NCI-H2107 (cell line): ENCODE measurements around the gene DNASE2B.
"Not testable (repeated sequence)": the region's sequence is repeated elsewhere in the genome, so short reads cannot be mapped to it uniquely, and the experiment has no call there.

Experiments used
- DNase-seq: peaks from one replicate; lab custom pipeline; 2025; lab: John Stamatoyannopoulos, UW

DNASE2B gene

DNA sequence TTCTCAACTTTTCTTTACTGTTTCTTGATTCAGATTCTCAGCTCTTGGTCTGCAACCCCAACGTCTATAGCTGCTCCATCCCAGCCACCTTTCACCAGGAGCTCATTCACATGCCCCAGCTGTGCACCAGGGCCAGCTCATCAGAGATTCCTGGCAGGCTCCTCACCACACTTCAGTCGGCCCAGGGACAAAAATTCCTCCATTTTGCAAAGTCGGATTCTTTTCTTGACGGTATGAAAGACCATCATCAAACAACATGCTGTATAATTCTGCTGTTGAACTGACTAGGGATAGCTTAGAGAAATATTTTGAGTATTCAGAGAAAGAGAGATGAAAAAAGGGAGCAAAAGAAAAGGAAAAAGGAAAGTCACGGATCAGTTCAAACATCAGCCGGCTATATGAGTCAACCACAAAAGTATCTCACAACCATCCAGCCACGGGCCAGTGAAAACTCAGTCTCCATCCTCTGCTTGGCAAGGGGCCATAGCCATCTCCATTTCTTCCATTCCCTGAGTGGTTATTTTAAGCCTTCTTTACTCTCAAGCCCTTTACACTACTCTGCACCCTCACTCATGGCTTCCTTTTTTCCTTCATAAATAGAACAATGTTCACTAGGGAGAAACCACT is 14.1 kb downstream of the DNASE2B start:
- no peak for DNase-seq

DNA sequence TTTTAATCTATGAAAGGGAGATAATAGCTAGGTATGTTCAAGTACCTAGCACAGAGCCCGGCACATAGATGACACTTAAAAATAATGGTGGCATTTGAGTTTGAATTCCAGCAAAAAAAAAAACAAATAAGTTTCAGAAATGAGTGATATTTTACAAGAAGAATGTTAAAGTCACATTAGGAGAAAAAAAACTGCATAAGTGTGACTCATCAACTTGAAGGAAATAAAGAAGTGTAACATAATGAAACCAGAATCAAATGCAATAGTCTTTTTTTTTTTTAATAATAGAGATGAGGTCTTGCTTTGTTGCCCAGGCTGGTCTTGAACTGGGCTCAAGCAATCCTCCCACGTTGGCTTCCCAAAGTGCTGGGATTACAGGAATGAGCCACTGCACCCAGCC is 17.1 kb downstream of the DNASE2B start:
- DNase-seq: no peak

GRCh38 chr1:84422909-84423308 is 24.6 kb downstream of the DNASE2B start:
- DNase-seq: no peak

DNA sequence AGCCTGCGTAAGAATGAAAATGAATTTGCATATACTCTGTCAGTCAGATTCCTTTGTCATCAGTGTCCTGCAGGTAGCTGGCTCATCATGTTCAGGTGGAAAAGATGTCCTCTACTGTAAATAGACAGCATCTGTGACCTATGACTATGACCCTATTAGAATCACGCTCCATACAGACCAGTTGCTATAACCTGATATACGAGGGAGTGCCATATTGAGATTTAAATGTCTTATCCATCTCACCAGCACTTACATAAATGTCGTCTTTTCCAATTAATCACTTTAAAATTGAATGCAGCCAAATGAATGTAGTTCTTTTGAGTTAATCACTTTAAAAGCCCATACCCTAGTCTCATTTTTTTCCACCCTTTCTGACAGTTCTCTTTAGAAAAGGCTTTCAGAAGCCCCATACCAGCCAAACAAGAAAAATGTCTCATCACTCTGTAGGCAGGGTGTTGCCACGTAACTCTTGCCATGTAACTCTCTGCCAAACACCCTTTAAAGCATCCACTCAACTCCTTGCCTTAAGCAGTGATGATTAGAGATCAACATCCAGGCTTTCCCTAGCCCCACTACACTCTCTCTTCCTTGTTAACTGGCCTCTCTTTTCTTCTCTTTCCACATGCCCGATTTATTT is 26.3 kb downstream of the DNASE2B start:
- no peak for DNase-seq

GRCh38 chr1:84425150-84425896 is 27.0 kb downstream of the DNASE2B start:
- DNase-seq: no peak

GRCh38 chr1:84426376-84426775 is 28.1 kb downstream of the DNASE2B start:
- no peak for DNase-seq

GRCh38 chr1:84427250-84428188 is 29.2 kb downstream of the DNASE2B start:
- no peak for DNase-seq

GRCh38 chr1:84428235-84428634 is 30.0 kb downstream of the DNASE2B start:
- DNase-seq: no peak

GRCh38 chr1:84429231-84429630 is 30.9 kb downstream of the DNASE2B start:
- no peak for DNase-seq

DNA sequence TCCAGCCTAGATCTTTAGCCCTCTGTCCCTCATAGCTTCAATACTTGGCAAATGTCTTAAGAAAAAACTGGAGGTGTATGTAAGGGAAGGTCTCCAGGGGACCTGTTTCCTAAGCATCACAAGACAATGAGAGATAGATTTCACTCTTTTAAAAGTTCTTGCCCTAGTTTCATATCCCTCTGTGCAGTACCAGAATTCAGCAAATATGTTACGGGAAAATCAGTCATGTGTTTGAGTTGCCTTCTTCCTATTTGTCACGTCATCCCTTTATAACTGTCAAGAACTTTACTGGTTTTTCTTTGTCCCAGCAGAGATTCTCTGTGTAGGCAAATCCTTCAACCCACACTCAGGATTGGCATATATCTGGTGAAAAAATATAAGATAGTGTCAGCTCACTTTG is 32.3 kb downstream of the DNASE2B start:
- no peak for DNase-seq

- DNase-seq: peak; percentile 71
These were observed 35.2 kb downstream of the DNASE2B start for GRCh38 chr1:84433258-84434080.

GRCh38 chr1:84434081-84434769 is 35.9 kb downstream of the DNASE2B start:
- DNase-seq: no peak

DNA sequence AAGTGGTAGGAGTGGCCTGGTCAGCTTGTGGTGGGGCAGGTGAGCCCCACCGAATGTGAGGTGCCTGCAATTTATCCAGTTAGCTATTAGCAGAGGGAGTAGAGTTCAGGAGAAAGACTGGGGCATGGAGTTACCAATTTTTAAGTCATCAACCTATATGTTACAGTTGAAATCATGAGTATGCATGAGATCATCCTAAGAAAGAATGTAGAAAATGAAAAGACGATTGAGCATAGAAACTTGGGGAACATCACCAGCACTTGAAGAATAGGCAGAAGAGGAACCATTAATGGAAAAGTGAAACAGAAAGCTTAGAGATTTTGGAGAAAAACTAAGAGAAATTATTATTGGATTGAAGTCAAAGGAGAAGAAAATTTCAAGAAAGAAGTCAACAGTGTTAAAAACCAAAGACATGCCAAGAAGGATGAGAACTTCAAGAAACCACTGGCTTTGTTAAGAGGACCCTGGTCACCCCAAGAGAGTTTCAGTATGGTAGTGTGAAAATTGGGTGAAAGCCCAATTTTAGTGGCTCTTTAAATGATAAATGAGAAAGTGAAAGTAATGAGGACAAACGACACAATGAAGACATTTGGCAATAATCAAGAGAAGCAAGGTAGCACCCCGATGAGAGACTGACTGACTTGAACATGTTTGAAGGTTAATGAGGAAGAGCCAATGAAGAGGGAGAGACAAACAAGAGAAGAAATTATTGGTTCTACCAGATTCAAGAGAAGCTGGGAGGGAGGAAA is 36.7 kb downstream of the DNASE2B start:
- no peak for DNase-seq

DNA sequence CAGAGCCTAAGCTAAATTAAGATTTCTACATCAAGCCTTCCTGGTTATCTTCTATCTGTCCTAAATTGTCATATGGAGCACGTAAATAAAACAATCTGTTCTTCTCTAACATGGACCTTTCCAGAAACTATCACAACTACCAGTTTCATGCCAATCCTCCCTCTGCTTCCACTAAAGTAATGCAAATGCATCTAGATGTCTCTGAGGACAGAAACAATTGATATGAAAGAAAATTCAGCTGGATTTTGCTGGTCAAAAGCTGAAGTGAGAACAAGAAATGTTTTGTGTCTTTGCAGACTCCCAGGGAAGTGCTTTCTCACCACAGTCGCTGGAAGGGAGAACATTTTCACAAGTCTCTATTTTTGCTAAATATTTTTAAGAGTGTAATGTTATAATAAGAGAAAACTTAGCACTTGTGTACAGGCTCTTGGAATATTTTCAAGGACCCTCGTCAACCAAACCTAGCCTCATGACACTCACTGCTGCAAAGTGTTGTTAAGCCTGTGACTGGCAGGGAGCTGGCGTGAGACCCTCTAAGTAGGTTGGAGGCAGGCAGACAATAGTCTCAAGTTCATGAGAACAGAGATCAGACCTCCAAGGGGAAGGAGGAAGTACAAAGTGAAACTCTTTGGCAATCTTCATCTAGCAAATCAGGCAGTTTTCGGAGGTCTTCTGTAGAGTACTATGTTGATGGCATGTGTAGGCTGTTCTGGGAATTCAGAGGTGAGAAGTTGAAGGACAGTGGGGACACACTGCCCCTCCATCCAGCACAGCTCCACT is 38.8 kb downstream of the DNASE2B start:
- no peak for DNase-seq

DNA sequence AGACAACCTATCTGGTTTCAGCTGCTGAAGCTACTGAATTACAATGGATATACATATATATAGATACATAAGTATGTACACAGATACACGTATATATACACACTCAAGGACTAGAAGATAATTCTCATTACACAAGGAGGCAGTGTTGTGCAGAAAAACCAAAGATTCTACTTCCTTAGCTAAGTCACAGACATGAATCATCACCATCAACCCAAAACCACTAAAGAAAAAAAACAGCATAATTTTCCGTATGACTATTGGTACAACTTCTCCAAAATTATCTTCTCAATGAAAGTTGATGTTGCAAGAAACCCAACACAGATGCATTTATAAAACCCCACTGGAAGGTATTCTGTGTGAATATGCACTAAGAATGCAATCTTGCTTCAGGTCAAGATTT is 44.0 kb downstream of the DNASE2B start:
- DNase-seq: peak; percentile 11

GRCh38 chr1:84442747-84443646 is 44.7 kb downstream of the DNASE2B start:
- not testable (repeated sequence) for DNase-seq

GRCh38 chr1:84448704-84449103 is 50.4 kb downstream of the DNASE2B start:
- not testable (repeated sequence) for DNase-seq

DNA sequence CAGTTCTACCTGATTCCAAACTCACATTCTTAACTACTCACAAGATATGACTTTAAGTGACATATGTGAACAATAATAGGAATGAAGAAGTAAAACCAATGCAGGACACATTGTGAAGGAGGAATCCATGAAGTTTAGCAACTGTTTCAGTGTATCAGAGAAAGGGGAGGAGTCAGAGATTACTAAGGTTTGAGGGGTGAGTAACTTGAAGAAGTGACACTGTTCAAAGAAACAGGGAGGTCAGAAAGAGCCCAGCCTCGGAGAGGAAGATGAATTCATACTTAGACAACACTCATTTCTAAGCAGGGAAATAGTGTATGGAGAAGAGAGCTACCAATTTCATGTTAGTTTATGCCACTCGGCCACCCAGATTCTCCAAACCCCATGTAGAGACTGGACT is 52.6 kb downstream of the DNASE2B start:
- no peak for DNase-seq
